Activated naive CD4-positive, alpha-beta T cell treated with anti-CD3 and anti-CD28 coated beads, Interleukin-2, amount 50 U/mL, for 72 hours (primary cell): Measurements from ENCODE around the gene SFXN5. TPM values are rescaled to one million over a fixed set of nuclear protein-coding genes. Genes with fewer than 3 reads are reported as not detected.
"Not testable (repeated sequence)": the region's sequence is repeated elsewhere in the genome, so short reads cannot be mapped to it uniquely, and the experiment has no call there.

ENCODE experiments used
- ATAC-seq, 2 donors: fragments of 150-1000 bp; cut with Tn5 transposase; 2 replicates each; pipeline ENCODE4 v1.10.0; 2021; ENCODE audit warnings: mild to moderate bottlenecking in 2 of 2, moderate library complexity in 2 of 2
- DNase-seq, 2 donors: peaks; one replicate each; pipeline ENCODE4 v3.0.0; 2021 to 2022; ENCODE audit warnings: low spot score in 2 of 2
- H3K27ac Mint-ChIP-seq, 2 donors: one replicate each; pipeline ENCODE4 v1.8.0; 2022; ENCODE audit warnings: mild to moderate bottlenecking in 2 of 2, mixed read lengths in 2 of 2
- H3K36me3 Mint-ChIP-seq, 2 donors: one replicate each; pipeline ENCODE4 v1.8.0; 2022; ENCODE audit warnings: mixed read lengths in 2 of 2
- H3K9me3 Mint-ChIP-seq, 2 donors: one replicate each; pipeline ENCODE4 v1.8.0; 2022; ENCODE audit warnings: mixed read lengths in 2 of 2
- total RNA-seq, 2 donors: library from RNA; stranded (reverse); gene quantifications; one replicate each; pipeline ENCODE4 v1.2.3, GENCODE V29; 2022

The SFXN5 gene
- total RNA-seq, 2 donors from 2014 or later, result 5.2 to 16.0 TPM

- H3K27ac Mint-ChIP-seq, result peak overlapping the region; percentile 62 to 67
- H3K36me3 Mint-ChIP-seq, result peaks cover 0 to 6% of the 10 kb centered on the region in 2 donors
- DNase-seq, result peak in 1 of 2 donors; percentile 56
- no peak for ATAC-seq
- no peaks in the 10 kb centered on the region for H3K9me3 Mint-ChIP-seq
Measured at GRCh38 chr2:73069855-73070642, 1.5 kb downstream of the SFXN5 start.

GRCh38 chr2:73069041-73069854 is 2.3 kb downstream of the SFXN5 start:
- ATAC-seq (no peak), DNase-seq (peak in 1 of 2 donors; percentile 30)
- no peaks in the 10 kb centered on the region for H3K9me3 Mint-ChIP-seq
- H3K36me3 Mint-ChIP-seq, result peaks cover 0 to 6% of the 10 kb centered on the region in 2 donors
- peak overlapping the region; percentile 62 to 67 for H3K27ac Mint-ChIP-seq

- Mint-ChIP-seq H3K27ac (no peak overlapping the region), H3K36me3 (peaks cover 0 to 6% of the 10 kb centered on the region in 2 donors), H3K9me3 (no peaks in the 10 kb centered on the region)
- DNase-seq, result no peak
- ATAC-seq, result no peak
Measured at GRCh38 chr2:73068147-73068546, 3.4 kb downstream of the SFXN5 start.

GRCh38 chr2:73067043-73067442 is 4.5 kb downstream of the SFXN5 start:
- H3K27ac Mint-ChIP-seq, result no peak overlapping the region
- DNase-seq (no peak), ATAC-seq (no peak)
- peaks cover 0 to 3% of the 10 kb centered on the region in 2 donors for H3K36me3 Mint-ChIP-seq
- no peaks in the 10 kb centered on the region for H3K9me3 Mint-ChIP-seq

- H3K27ac Mint-ChIP-seq, H3K36me3 Mint-ChIP-seq, DNase-seq, ATAC-seq, H3K9me3 Mint-ChIP-seq: not testable (repeated sequence)
Measured at GRCh38 chr2:73065070-73065469, 6.4 kb downstream of the SFXN5 start.

GRCh38 chr2:73063909-73064875 is 7.3 kb downstream of the SFXN5 start:
- ATAC-seq (peak in 1 of 2 donors; percentile 30), DNase-seq (no peak)
- Mint-ChIP-seq H3K36me3 (no peaks in the 10 kb centered on the region), H3K27ac (peak overlapping the region in 1 of 2 donors; percentile 64), H3K9me3 (no peaks in the 10 kb centered on the region)

GRCh38 chr2:73063472-73063871 is 8.0 kb downstream of the SFXN5 start:
- no peak for ATAC-seq

GRCh38 chr2:73059106-73059505 is 12.4 kb downstream of the SFXN5 start:
- H3K36me3 Mint-ChIP-seq, result peaks cover 13 to 15% of the 10 kb centered on the region in 2 donors
- DNase-seq, result no peak
- ATAC-seq, result no peak
- peaks cover 5 to 7% of the 10 kb centered on the region in 2 donors for H3K9me3 Mint-ChIP-seq
- H3K27ac Mint-ChIP-seq, result no peak overlapping the region

More at GRCh38 chr2:73063472-73063871, 8.0 kb downstream of the SFXN5 start:
- DNase-seq, result no peak
- Mint-ChIP-seq H3K9me3 (no peaks in the 10 kb centered on the region), H3K36me3 (no peaks in the 10 kb centered on the region), H3K27ac (peak overlapping the region in 1 of 2 donors; percentile 64)

- Mint-ChIP-seq H3K36me3 (peaks cover 13 to 15% of the 10 kb centered on the region in 2 donors), H3K27ac (no peak overlapping the region), H3K9me3 (peaks cover 5 to 7% of the 10 kb centered on the region in 2 donors)
- ATAC-seq (no peak), DNase-seq (no peak)
Measured at GRCh38 chr2:73054980-73055379, 16.5 kb downstream of the SFXN5 start.

- Mint-ChIP-seq H3K27ac (no peak overlapping the region), H3K9me3 (peaks cover 5 to 7% of the 10 kb centered on the region in 2 donors), H3K36me3 (peaks cover 13 to 15% of the 10 kb centered on the region in 2 donors)
- ATAC-seq (no peak), DNase-seq (no peak)
Measured at GRCh38 chr2:73053316-73054114, 18.0 kb downstream of the SFXN5 start.

GRCh38 chr2:73050121-73050545 is 21.4 kb downstream of the SFXN5 start:
- no peaks in the 10 kb centered on the region for H3K9me3 Mint-ChIP-seq
- no peak for ATAC-seq
- H3K27ac Mint-ChIP-seq, result no peak overlapping the region
- no peaks in the 10 kb centered on the region for H3K36me3 Mint-ChIP-seq
- DNase-seq, result no peak

GRCh38 chr2:73043929-73044832 is 27.3 kb downstream of the SFXN5 start:
- no peak for ATAC-seq
- no peaks in the 10 kb centered on the region for H3K9me3 Mint-ChIP-seq
- H3K27ac Mint-ChIP-seq, result peak overlapping the region; percentile 35 to 87
- DNase-seq, result no peak
- H3K36me3 Mint-ChIP-seq, result no peaks in the 10 kb centered on the region

- H3K9me3 Mint-ChIP-seq, result no peaks in the 10 kb centered on the region
- H3K36me3 Mint-ChIP-seq, result no peaks in the 10 kb centered on the region
- H3K27ac Mint-ChIP-seq, result no peak overlapping the region
- no peak for ATAC-seq
- no peak for DNase-seq
Measured at GRCh38 chr2:73043276-73043675, 28.2 kb downstream of the SFXN5 start.

GRCh38 chr2:73037947-73038585 is 33.4 kb downstream of the SFXN5 start:
- no peak overlapping the region for H3K27ac Mint-ChIP-seq
- H3K9me3 Mint-ChIP-seq, result no peaks in the 10 kb centered on the region
- no peaks in the 10 kb centered on the region for H3K36me3 Mint-ChIP-seq
- DNase-seq, result no peak
- ATAC-seq, result no peak
